CD4-positive, alpha-beta T cell treated with Interleukin-21 for 1 hour (primary cell): ENCODE data around the gene MARF1.
"Not testable (repeated sequence)": the region's sequence is repeated elsewhere in the genome, so short reads cannot be mapped to it uniquely, and the experiment has no call there.

Experiments
- DNase-seq: peaks from one replicate; pipeline ENCODE4 v3.0.0-alpha.2; 2020

Gene MARF1

DNA sequence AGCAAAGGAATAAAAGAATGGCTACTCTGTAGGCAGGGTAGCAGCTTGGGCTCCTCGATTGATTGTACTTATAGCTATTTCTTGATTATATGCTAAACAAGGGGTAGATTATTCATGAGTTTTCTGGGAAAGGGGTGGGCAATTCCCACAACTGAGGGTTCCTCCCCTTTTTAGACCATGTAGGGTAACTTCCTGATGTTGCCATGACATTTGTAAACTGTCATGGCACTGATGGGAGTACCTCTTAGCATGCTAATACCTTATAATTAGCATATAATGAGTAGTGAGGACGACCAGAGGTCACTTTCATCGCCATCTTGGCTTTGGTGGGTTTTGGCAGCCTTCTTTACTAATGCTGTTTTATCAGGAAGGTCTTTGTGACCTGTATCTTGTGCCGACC, 72.3 kb downstream of the MARF1 start:
- not testable (repeated sequence) for DNase-seq

DNA sequence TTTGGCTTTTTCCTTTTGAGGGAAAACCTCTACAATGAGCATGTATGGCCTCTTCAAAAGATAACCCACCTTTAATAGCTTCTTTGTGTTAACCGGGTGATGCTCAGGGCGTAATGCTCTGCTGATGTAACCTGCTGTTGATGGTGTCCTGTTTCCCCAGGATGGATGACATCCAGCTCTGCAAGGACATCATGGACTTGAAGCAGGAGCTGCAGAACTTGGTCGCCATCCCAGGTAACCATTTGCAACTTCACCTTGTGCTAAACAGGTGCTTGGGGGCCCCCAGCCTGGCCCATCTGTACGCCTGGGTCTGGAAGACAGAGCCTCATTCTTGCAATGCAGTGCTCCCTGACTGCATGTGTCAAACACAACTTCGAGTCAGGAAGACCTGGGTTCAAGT, 75.1 kb downstream of the MARF1 start:
- DNase-seq, result no peak

DNA sequence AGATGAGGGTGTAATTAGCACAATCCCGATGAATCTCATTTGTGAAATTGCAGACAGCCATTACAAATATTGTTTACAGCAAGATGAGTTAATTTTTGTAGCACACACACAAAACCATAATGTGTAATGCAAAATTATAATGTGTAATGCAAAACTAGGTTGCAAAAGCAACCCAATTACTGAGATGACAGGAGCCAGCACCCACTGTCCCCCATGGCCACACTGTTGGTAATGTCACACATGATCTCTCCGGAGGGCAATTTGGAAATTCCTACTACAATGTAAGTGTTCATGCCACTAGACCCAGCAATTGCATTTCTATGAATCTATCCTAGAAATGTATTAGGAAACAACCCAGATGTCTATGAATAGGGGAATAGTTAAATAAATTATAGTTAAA, 76.9 kb downstream of the MARF1 start:
- DNase-seq, result no peak

DNA sequence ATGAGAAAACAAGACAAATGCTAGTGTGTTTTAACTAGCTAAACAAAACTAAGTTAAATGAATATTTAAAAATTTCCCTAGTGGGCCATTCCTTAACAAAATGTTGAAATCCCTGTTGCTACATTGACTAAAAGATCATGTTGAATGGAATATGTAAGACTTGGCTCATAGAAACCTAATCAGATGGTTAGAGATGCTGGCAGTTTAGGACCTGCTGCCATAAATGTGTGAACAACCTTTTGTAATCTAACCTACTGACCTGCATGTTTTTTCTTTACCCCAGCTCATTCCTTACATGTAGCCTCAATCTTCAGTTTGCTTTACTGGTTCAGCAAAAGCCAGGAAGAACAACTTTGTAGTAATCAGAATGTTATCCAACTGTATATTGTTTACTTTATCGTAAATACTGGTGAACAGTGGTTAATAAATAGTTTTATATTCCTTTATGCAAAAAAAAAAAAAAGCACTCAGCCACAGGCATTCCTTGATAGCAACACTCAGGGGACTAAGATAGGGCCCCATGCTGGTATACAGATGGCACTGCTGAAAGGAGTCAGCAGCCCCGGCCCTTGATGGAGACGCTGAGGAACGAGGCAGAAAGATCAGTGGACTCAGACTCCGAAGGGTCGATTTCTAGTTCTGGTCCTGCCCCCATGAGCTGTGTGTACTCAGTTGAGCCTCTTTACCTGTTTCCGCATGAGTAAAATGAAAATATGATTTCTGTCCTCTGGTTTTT, 78.2 kb downstream of the MARF1 start:
- no peak for DNase-seq

DNA sequence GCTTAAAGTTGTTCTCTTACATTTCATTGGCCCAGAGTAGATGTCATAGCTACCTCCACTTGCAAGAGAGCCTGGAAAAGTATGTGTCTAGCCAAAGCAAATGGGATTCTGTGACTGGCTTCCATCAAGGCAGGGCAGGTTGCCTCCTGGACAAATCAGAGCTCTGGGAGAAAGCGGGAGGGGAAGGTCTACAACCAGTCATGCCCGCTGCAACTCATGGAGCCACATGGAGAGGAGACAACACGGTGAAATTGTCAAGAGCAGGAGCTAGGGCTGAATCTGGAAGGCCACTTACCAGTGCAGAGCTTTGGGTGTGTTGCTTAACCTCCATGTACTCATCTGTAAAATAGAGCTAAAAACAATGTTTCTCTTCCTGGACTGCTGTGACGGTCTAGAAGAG, 83.8 kb downstream of the MARF1 start:
- DNase-seq, result no peak

DNA sequence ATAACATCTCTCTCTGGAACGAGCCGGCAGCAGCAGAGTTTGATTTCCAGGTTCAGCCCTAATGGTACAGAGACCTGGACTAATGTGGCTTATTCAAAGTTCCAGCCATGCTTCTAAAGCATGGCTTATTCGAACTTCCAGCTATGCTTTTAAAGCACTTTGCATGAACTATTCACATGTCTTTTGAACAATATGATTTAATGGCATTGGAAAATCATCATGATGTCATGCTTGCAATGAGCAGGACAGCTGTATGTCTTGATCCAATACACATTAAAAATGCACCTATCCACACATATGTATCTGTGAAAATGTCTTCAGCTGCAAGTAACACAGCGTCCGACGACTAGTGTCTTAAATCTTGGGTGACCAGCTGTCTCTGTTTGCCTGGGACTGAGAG, 85.7 kb downstream of the MARF1 start:
- DNase-seq, result no peak

DNA sequence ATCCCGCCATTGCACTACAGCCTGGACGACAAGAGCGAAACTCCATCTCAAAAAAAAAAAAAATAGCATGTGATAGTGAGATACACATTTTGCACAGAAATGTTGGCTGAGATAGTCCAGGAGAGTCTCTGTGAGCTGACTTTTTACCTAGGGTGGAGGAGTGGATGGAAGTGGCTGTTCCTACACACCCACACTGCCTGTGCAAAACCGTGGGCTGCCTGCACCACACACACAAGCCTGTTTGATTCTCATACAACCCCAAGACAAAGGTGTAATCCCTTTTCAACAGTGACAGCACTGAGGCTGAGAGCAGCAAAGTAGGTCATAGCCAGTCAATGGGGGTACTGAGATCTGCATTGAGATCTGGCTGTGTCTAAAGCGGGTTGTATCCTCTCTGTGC, 86.8 kb downstream of the MARF1 start:
- DNase-seq, result no peak

DNA sequence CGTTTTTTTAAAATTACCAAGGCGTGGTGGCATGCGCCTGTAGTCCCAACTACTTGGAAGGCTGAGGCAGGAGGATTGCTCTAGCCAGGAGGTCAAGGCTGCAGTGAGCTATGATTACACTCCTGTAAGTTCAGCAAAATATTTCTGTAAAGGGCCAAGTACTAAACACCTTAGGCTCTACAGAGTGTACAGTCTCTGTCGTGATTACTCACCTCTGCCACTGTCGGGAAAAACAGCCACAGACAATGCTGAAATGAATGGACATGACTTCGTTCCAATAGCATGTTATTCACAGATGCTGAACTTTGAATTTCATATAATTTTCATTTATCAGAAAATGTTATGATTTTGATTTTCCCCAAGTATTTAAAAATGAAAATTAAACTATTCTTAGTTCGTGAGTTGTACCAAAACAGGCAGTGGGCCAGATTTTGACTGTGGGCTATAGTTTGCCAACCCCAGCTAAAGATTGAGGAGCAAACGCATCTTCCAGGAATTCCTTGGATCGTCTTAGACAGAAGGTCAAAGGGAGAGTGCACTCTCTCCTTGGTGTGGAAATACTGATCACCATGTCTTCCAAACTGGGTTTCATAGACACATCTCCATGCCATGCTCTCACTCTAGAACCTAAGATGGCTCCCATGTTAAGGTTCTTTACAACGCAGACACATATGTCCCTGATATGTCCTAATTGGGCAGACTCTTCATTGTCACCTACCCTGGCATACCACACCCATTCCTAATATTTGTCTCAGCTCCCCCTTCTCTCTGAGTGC, 89.5 kb downstream of the MARF1 start:
- no peak for DNase-seq

DNA sequence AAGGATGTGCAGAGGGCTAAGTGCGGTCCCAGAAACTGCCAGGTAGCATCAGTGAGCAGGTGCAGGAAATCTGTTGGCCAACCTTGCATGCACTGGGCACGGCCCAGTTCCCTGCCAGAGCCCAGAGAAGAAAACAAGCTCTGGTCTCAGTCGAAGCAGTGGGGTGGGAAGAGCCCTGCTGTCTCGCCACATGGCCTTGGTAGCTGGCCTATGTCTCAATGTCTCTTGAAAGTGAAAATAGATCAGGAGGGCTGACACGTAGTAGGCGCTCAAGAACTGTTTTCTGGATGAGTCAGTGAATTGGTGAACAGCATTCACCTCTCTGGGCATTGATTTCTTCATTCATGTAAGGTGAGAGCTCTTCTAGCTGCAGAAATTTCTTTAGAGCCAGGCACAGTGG, 90.4 kb downstream of the MARF1 start:
- no peak for DNase-seq

DNA sequence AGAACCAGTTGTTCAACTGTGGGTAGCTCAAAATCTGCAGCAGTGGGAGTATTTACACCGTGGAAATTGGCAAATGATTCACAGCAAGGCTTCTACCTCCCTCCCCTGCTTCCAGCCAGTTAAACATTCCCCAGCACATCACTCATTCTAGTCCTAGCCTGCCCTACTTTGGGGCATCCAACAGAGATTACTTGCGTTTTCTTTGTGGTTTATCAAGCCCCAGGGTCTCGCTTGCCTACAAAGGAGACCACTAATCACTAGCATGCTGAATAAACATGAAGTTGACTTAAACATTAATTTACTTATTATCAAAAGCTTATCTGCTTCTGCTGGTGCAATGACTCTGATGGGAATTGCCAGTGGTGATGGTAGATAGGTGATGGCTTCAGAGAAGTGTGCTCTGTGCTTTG, 94.5 kb downstream of the MARF1 start:
- DNase-seq, result no peak

DNA sequence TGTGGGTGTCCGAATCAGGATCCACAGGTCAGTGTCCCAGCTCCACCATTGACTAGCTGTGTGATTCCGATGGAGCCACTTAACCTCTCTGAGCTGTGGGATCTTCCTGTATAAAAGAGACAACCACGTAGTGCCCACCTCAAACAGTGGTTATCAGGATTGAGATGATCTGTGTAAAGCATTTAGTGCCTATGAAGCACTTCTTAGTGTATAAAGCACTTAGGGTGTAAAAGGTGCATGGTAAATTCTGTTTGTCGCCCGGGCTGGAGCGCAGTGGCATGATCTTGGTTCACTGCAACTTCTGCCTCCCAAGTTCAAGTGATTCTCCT, 95.2 kb downstream of the MARF1 start:
- DNase-seq, result no peak

DNA sequence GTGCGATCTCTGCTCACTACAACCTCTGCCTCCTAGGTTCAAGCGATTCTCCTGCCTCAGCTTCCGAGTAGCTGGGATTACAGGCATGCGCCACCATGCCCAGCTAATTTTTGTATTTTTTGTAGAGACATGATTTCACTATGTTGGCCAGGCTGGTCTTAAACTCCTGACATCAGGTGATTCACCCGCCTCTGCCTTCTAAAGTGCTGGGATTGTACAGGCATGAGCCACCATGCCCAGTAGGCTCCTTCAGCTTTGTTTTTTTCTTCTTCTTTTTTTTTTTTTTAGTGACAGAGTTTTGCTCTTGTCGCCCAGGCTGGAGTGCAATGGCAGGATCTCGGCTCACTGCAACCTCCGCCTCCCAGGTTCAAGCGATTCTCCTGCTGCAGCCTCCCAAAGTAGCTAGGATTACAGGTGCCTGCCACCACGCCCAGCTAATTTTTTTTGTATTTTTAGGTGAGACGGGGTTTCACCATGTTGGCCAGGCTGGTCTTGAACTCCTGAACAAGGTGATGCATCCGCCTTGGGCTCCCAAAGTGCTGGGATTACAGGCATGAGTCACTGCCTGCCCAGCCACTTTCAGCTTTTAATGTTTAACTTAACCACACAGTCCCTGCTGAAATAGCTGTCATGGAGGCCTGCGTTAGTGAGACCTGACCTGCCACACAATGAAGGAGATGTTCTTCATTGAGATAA, 95.7 kb downstream of the MARF1 start:
- not testable (repeated sequence) for DNase-seq

DNA sequence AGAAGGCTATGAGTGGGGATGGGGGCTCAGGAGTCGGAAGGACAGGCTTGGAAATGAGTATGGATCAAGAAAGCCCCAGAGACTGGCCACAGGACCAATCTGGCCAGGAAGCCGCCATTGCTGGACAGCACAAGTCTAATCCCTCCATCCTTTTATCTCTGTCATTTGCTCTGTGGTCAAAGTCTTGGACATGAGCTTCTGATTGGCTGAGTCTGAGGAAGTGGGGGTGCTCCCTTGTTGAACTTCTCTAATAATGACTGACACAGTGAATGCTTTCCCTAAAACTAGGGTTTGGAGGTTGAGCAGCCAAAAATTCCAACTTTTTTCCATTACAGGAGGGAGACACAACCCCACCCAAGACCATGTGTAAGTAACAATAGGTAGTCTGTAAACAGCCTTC, 97.4 kb downstream of the MARF1 start:
- DNase-seq, result no peak

DNA sequence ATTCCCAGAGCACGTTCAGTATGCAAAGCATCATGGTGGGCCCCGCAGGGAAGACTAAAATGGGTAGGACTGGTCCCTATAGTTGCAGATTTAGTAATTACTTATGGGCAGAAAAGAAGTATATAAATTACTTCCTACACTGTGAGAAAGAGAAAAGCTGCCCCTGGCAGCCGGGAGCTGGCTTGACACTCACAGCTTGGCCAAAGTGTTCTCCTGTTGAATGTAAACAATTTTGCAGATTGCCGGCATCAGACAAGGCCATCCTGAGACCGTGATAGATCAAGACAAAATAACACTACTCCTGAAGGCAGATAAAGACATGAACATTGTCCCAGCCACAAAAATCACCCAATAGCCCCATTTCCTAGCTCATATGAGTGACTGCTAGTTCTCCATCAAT, 98.5 kb downstream of the MARF1 start:
- no peak for DNase-seq
